MM.1S (cell line): Measurements from ENCODE around the gene KRT81.
"Not testable (repeated sequence)": the region's sequence is repeated elsewhere in the genome, so short reads cannot be mapped to it uniquely, and the experiment has no call there.

Experiments used
- DNase-seq: peaks from one replicate; pipeline ENCODE4 v3.0.0-alpha.2; 2015
- H2AFZ ChIP-seq: fragments of 300-600 bp; sonication (generic); 2 replicates; pipeline ENCODE4 v1.6.0; 2016; ENCODE audit warnings: antibody characterized with exemption, low read length
- H3F3A ChIP-seq: fragments of 300-600 bp; sonication (generic); 2 replicates; pipeline ENCODE4 v1.6.1; 2016; ENCODE audit warnings: mild to moderate bottlenecking, antibody characterized with exemption, low read length, moderate library complexity, mixed read lengths; ENCODE audit not compliant: insufficient read depth
- H3K27ac ChIP-seq: fragments of 300-600 bp; sonication (generic); 2 replicates; pipeline ENCODE4 v1.5.1; 2016; ENCODE audit warnings: mild to moderate bottlenecking, low read length
- H3K27me3 ChIP-seq: fragments of 300-600 bp; sonication (generic); replicated peaks from 2 replicates; pipeline ENCODE4 v1.6.0; 2016; ENCODE audit warnings: low read length; ENCODE audit not compliant: insufficient read depth
- H3K36me3 ChIP-seq: fragments of 300-600 bp; sonication (generic); replicated peaks from 2 replicates; pipeline ENCODE4 v1.6.1; 2016; ENCODE audit warnings: mild to moderate bottlenecking, low read length, mixed read lengths; ENCODE audit not compliant: insufficient read depth
- H3K4me1 ChIP-seq: fragments of 300-600 bp; sonication (generic); 2 replicates; pipeline ENCODE4 v1.6.1; 2016; ENCODE audit warnings: low read length, mixed read lengths
- H3K4me2 ChIP-seq: fragments of 300-600 bp; sonication (generic); 2 replicates; pipeline ENCODE4 v1.6.0; 2016; ENCODE audit warnings: low read depth, low read length
- H3K4me3 ChIP-seq: fragments of 300-600 bp; sonication (generic); 2 replicates; pipeline ENCODE4 v1.5.1; 2016; ENCODE audit warnings: low read length, mixed read lengths
- H3K79me2 ChIP-seq: fragments of 300-600 bp; sonication (generic); 2 replicates; pipeline ENCODE4 v1.6.1; 2016; ENCODE audit warnings: mixed run types, low read length, mixed read lengths
- H3K9ac ChIP-seq: fragments of 300-600 bp; sonication (generic); 2 replicates; pipeline ENCODE4 v1.6.1; 2016; ENCODE audit warnings: low read length, mixed read lengths
- H3K9me2 ChIP-seq: fragments of 300-600 bp; sonication (generic); replicated peaks from 2 replicates; pipeline ENCODE4 v1.6.1; 2016; ENCODE audit warnings: mild to moderate bottlenecking, low read length, mixed read lengths; ENCODE audit not compliant: insufficient read depth
- H3K9me3 ChIP-seq: fragments of 300-600 bp; sonication (generic); replicated peaks from 2 replicates; pipeline ENCODE4 v1.6.1; 2016; ENCODE audit warnings: mild to moderate bottlenecking, low read length, mixed read lengths; ENCODE audit not compliant: insufficient read depth
- H4K20me1 ChIP-seq: fragments of 300-600 bp; sonication (generic); 2 replicates; pipeline ENCODE4 v1.6.1; 2016; ENCODE audit warnings: mild to moderate bottlenecking, low read length, moderate library complexity, mixed read lengths; ENCODE audit not compliant: insufficient read depth
- CTCF ChIP-seq: fragments of 300-600 bp; sonication (generic); IDR thresholded peaks from 2 replicates; pipeline ENCODE4 v1.5.1; 2016; ENCODE audit warnings: antibody characterized with exemption, low read length, mixed read lengths
- EZH2 ChIP-seq: fragments of 300-600 bp; sonication (generic); optimal IDR thresholded peaks from 2 replicates; pipeline ENCODE3; 2017; ENCODE audit warnings: low read depth, mild to moderate bottlenecking, antibody characterized with exemption, low read length, mixed read lengths
- EZH2phosphoT487 ChIP-seq: fragments of 300-600 bp; sonication (generic); IDR thresholded peaks from 2 replicates; pipeline ENCODE4 v1.6.1; 2018; ENCODE audit warnings: antibody characterized with exemption, low read length

Gene KRT81

GRCh38 chr12:52296572-52297215, 5.4 kb upstream of the KRT81 start:
- Histone ChIP-seq H3K27ac (no peak overlapping the region), H3F3A (no peaks in the 10 kb centered on the region), H3K4me2 (no peak overlapping the region), H3K4me3 (no peak overlapping the region), H4K20me1 (no peaks in the 10 kb centered on the region), H2AFZ (no peak overlapping the region), H3K36me3 (no peaks in the 10 kb centered on the region), H3K4me1 (no peaks in the 10 kb centered on the region), H3K9ac (no peak overlapping the region), H3K9me3 (no peaks in the 10 kb centered on the region), H3K27me3 (peaks cover 10% of the 10 kb centered on the region; the same call in 1 of the 2 replicates), H3K9me2 (no peaks in the 10 kb centered on the region), H3K79me2 (no peaks in the 10 kb centered on the region)
- no peak for TF ChIP-seq EZH2phosphoT487
- DNase-seq: no peak

- no peak for DNase-seq
- H3K79me2 ChIP-seq: no peaks in the 10 kb centered on the region
- no peaks in the 10 kb centered on the region for H4K20me1 ChIP-seq
- H3K27ac ChIP-seq: no peak overlapping the region
- H3K4me3 ChIP-seq: no peak overlapping the region
- H3F3A ChIP-seq: no peaks in the 10 kb centered on the region
- H3K4me2 ChIP-seq: no peak overlapping the region
- H3K9me3 ChIP-seq: no peaks in the 10 kb centered on the region
- H3K27me3 ChIP-seq: peaks cover 14% of the 10 kb centered on the region
- no peak overlapping the region for H2AFZ ChIP-seq
- H3K9ac ChIP-seq: no peak overlapping the region
- no peaks in the 10 kb centered on the region for H3K4me1 ChIP-seq
- TF ChIP-seq EZH2phosphoT487: no peak
- no peak for TF ChIP-seq EZH2
- TF ChIP-seq CTCF: no peak
- no peaks in the 10 kb centered on the region for H3K9me2 ChIP-seq
- H3K36me3 ChIP-seq: no peaks in the 10 kb centered on the region
These were observed 4.3 kb upstream of the KRT81 start for GRCh38 chr12:52295663-52296062.

GRCh38 chr12:52294803-52295202, 3.5 kb upstream of the KRT81 start:
- Histone ChIP-seq H3K9me3 (no peaks in the 10 kb centered on the region), H2AFZ (no peak overlapping the region), H4K20me1 (no peaks in the 10 kb centered on the region), H3K4me2 (no peak overlapping the region), H3K9me2 (no peaks in the 10 kb centered on the region), H3K9ac (no peak overlapping the region), H3K4me3 (no peak overlapping the region), H3K27ac (no peak overlapping the region), H3K27me3 (peaks cover 14% of the 10 kb centered on the region), H3K4me1 (no peaks in the 10 kb centered on the region), H3K79me2 (no peaks in the 10 kb centered on the region), H3K36me3 (no peaks in the 10 kb centered on the region), H3F3A (no peaks in the 10 kb centered on the region)
- TF ChIP-seq EZH2 (no peak), EZH2phosphoT487 (no peak), CTCF (no peak)
- no peak for DNase-seq

- Histone ChIP-seq H3K9me2 (no peaks in the 10 kb centered on the region), H2AFZ (no peak overlapping the region), H3F3A (no peaks in the 10 kb centered on the region), H3K36me3 (no peaks in the 10 kb centered on the region), H3K4me1 (no peaks in the 10 kb centered on the region), H3K9ac (no peak overlapping the region), H3K27me3 (peaks cover 10% of the 10 kb centered on the region), H4K20me1 (no peaks in the 10 kb centered on the region), H3K4me3 (no peak overlapping the region), H3K4me2 (no peak overlapping the region), H3K79me2 (no peaks in the 10 kb centered on the region), H3K9me3 (no peaks in the 10 kb centered on the region), H3K27ac (no peak overlapping the region)
- TF ChIP-seq EZH2 (no peak), CTCF (no peak), EZH2phosphoT487 (no peak)
- DNase-seq: no peak
These were observed 2.6 kb upstream of the KRT81 start for GRCh38 chr12:52293926-52294325.

- not testable (repeated sequence) for H3K27me3 ChIP-seq, H3K9me2 ChIP-seq, H3K36me3 ChIP-seq, H4K20me1 ChIP-seq, H3K9me3 ChIP-seq, H3K79me2 ChIP-seq, H3F3A ChIP-seq, H3K4me1 ChIP-seq, DNase-seq, H3K4me2 ChIP-seq, H3K27ac ChIP-seq, H3K9ac ChIP-seq, H3K4me3 ChIP-seq, H2AFZ ChIP-seq
These were observed 725 bp downstream of the KRT81 start for GRCh38 chr12:52290483-52291134.
